GM18909 (cell line): ENCODE data around the gene COL21A1.
"Not testable (repeated sequence)": the region's sequence is repeated elsewhere in the genome, so short reads cannot be mapped to it uniquely, and the experiment has no call there.

Experiments
- ATAC-seq: cut with Tn5 transposase; IDR thresholded peaks from one replicate; pipeline ENCODE4 v1.9.1; 2021; ENCODE audit warnings: mild to moderate bottlenecking; ENCODE audit not compliant: unreplicated experiment, poor library complexity

The COL21A1 gene

GRCh38 chr6:56246881-56247653 is at the start of gene COL21A1:
COL21A1 (minus strand) TSS chr6:56247580; CDS start chr6:56182618, 64,962 bp downstream.
- no peak for ATAC-seq

GRCh38 chr6:56293781-56294180 is 46.4 kb upstream of the COL21A1 start:
- no peak for ATAC-seq

GRCh38 chr6:56292505-56293181 is 45.3 kb upstream of the COL21A1 start:
- peak; percentile 50 for ATAC-seq

GRCh38 chr6:56291302-56291917 is 44.0 kb upstream of the COL21A1 start:
- no peak for ATAC-seq

- no peak for ATAC-seq
Observed at GRCh38 chr6:56289721-56290120, 42.3 kb upstream of the COL21A1 start.

GRCh38 chr6:56288347-56288746 is 41.0 kb upstream of the COL21A1 start:
- ATAC-seq: no peak

- ATAC-seq: no peak
Observed at GRCh38 chr6:56282391-56282790, 35.0 kb upstream of the COL21A1 start.

GRCh38 chr6:56280126-56280525 is 32.7 kb upstream of the COL21A1 start:
- ATAC-seq: no peak

GRCh38 chr6:56279331-56280080 is 32.1 kb upstream of the COL21A1 start:
- ATAC-seq: peak; percentile 69

GRCh38 chr6:56278171-56278591 is 30.8 kb upstream of the COL21A1 start:
- ATAC-seq: no peak

GRCh38 chr6:56270812-56271441 is 23.5 kb upstream of the COL21A1 start:
- no peak for ATAC-seq

GRCh38 chr6:56268266-56268665 is 20.9 kb upstream of the COL21A1 start:
- no peak for ATAC-seq

- ATAC-seq: no peak
Observed at GRCh38 chr6:56266011-56266410, 18.6 kb upstream of the COL21A1 start.

GRCh38 chr6:56263596-56264315 is 16.4 kb upstream of the COL21A1 start:
- ATAC-seq: no peak

- not testable (repeated sequence) for ATAC-seq
Observed at GRCh38 chr6:56260593-56260992, 13.2 kb upstream of the COL21A1 start.

- ATAC-seq: no peak
Observed at GRCh38 chr6:56259234-56260077, 12.1 kb upstream of the COL21A1 start.

- ATAC-seq: no peak
Observed at GRCh38 chr6:56255349-56255748, 8.0 kb upstream of the COL21A1 start.

- no peak for ATAC-seq
Observed at GRCh38 chr6:56250266-56250665, 2.9 kb upstream of the COL21A1 start.
